ENCODE data around the gene CCL21.

The CCL21 gene

DNA sequence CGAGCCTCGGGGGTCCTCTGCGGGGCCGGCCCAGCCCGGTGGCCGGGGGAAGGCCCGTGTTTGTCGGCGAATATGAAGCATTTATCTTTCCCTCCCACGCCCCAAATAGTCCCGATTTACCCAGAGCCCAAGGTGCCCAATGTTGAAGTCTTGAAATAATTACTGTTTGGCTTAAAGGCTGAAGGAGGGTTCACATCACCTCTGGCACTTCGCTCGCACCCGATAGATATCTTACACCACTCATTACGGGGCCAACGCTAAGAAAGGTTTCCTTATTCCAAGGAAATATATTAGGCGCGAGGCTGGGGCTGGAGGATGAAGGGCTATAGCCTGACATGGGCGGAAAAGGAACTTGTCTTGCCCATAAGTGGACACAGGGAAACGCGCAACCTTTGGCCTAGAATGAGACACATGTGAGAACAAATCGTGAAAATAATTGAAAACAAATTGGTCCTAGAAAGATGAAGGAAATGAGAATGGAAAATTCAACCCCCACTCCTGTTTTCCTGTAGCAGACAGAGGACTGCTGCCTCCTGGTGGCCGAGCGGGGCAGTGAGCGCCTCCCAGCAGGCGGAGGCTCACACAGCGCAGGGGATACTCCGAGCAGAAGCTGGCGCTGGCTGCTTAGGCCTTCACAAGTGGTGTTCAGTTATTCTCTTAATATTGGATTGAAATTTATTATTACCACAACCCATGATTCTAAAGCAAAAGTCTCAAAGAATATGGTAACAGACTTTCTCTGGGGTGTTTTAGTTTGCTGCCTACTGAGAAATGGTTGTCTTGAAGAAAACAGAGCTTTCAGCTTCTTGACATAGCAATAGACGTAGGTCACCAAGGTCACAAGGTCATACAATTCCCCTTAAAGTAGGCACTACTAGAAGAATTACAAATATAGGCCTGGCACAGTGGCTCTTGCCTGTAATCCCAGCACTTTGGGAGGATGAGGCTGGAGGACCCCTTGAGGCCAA, 7.9 kb downstream of the CCL21 start:
- peak; percentile 84 to 85 for DNase-seq

DNA sequence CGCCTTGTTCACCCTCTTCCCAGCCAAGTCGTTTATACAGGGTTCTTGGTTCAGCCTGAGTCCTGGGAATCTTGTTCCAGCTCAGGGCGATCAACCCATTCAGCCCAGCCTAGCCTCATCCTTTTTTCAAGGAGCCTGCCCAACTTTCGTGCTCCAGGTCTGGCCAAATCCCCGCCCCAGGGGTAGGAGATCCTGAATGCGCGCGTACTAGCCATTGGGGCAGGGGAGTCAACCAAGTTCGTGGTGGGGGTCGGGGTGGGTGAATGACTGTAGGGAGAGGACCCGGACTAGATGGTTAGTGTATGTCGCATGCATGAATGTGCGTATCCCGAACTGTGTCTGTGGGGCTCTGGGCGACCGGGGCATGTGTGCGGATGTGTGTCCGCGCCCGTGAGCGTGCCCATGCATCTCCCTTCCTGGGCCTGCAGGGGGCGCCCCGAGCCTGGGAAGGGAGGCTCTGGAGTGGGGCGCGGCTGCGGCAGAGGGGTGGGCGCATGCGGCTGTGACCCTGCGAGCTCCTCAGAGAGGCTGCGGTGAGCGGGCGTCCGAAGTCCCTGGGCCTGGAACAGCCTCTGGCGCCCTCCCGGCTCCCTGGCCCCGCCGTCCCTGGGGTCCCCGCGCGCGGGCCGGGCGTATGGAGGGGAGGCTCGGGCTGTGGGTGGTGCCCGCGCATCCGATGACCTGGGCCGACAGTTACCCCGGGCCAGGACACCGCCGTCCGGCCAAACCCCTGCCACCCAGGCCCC, 8.7 kb downstream of the CCL21 start:
- peak; percentile 76 to 87 for DNase-seq

DNA sequence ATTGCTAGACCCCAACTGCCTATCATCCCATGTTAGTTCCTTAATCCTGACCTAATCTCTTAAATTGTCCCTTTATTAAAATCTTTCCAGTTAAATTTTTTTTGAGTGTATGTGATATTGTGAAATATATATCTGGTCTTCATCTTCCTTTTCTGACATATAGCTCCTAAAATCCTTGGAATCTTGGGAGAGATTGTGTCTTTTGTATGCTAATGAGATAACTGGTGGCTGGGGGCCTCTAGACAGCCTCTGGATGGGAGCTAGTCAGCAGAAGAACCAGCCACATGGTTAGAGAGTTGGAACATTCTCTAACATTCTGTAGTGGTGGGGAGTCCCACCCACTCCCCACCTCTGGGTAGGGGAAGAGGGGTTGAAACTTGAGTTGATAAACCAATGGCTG, 15.1 kb downstream of the CCL21 start:
- DNase-seq = no peak

DNA sequence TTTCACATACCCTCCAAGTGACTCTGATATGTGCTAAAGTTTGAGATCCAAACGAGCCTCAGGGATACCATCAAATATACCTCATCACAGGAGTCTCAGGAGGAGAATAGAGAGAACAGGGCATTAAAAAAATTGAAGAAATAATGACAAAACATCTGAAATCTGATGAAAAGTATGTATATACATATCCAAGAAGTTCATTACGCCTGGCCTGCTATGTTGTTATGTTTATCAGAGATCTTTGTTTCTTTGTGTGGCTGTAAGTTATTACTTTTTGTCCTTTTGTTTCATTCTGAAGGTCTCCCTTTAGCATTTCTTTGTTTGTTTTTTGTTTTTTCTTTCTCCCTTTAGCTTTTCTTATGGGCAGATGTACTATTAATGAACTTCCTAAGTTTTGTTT, 16.4 kb downstream of the CCL21 start:
- no peak for DNase-seq

DNA sequence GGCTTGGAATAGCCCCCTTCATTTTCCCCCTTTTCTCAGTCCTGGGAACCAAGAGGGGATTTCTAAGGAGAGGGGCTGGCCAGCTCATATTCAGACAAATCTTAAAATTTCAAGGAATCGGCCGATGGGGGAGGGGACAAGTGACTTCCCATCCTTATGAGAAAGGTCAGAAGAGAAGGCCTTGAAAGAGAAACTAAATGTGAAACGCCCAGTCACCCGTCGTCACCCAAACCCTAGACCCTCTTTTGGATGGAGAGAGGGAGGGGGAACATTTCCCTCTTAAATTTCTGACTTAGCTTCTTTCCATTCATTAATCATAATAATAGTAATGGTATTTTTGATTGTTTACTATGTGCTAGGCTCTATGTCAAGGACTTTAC, 18.0 kb downstream of the CCL21 start:
- DNase-seq = no peak

DNA sequence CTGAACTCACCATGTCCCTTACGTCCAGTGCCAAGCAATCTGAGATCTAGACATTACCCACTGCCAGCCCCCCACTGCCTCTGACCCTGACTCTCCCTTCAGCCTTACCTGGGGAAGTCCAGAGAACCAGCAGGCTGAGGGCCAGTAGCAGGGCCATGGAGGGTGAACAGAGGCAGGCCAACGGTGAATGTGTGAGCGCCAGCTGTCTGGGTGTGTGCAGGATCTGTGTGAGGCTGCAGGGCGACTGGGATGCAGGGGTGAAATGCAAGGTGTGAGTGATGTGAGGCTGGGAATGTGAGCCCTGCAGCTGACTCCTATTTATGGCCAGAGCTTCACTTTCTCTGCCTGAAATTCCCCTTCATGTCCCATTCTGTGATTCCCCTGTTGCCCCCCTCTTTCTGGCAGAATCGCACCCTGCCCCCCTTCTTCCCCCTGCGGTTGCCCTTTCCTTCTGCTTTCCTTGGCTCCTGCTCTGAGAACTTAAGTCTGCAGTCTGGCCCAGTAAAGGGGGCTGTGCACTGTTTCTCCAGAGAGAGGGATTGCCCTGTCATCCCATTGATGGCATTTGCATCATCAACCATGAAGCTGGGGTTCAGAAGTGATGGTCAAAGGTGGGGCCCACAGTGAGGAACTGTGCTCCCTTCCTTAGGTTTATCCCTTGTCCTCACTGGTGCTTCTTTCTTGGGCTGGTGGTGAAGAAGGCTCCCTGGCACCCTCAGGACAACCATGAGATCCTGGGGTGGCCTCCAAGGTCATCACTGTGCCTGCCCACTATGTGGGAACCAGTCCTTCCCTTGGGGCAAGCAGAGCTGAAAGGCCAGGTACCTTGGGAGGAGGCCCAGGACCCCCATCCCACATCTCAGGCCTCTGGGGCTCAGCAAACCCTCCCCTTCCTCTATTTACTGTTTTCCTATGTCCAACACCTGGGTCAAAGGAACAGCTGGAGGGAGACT, 18.7 kb downstream of the CCL21 start, which contains the start of gene CCL19:
Gene CCL19 (minus strand): TSS at position 294 of the 953 bp plus-strand sequence. CDS start 137 bp downstream, at position 157.
- no peak for DNase-seq

DNA sequence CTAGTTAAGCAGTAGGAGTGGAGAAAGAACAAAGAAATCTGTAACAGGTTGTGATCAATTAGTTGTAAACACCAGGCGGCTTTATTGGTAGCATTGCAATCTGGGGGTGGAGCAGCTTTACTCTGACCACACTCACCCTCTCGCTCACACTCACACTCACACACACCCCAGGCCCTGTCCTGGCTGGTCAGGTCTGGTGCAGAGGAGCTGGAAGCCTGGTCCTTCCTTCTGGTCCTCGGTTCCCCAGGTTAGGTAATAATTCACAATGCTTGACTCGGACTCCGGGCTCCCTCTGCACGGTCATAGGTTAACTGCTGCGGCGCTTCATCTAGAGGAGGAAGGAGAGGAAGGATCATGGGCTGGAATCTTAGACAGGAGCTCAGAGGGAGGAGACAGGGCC, 20.4 kb downstream of the CCL21 start:
- no peak for DNase-seq

DNA sequence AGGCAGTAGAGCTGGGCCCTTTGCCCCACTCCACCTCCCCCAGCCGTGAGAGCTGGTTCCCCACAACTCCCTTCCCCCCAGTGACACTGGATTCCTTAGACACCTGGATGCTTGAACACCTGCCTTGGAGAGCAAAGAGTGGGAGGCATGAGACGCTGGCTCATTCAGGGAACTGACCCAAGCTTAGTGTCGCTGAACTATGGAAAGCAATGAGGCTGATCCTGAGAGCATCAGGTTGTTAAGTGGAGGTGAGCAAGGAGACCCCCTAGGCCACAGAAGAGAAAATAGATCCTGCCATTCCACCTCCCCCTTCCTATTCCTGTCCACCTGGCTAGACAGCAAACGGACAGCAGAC, 20.8 kb downstream of the CCL21 start:
- no peak for DNase-seq

DNA sequence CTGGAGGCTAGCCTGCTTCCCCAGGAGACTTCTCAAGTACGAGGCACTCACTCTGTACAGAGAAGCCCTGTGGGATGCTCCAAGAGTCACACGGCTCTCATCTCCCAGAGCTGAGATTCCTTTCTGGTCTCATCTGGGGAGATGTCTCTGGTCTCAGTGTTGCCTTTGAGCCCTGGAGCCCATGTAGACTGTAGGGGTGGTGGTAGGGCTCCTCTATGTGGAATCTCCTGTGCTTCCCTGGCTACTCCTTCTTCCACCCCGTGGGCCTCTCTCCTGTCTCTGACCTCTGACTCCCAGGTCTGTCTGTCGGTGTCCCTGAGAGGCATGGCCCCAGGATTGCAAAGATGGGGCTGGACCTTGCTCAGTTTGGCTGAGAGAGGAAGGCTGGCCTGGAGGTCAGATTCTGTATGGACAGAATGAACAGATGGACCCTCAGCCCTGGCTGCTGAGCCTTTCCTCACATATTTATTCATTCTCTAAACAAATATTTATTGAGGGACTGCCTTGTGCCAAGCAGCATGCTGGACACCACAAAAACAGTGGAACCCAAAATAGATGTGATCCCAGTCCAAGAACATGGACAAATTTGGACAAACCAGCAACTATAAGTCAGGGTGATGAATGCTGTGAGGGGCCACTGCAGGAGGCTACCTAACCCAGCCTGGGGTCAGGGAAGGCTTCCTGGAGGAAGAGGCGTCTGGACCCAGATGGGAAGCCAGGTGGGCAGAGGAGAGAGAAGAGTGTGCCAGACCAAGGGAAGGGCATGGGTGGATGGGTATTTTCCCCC, 21.4 kb downstream of the CCL21 start:
- DNase-seq = no peak

DNA sequence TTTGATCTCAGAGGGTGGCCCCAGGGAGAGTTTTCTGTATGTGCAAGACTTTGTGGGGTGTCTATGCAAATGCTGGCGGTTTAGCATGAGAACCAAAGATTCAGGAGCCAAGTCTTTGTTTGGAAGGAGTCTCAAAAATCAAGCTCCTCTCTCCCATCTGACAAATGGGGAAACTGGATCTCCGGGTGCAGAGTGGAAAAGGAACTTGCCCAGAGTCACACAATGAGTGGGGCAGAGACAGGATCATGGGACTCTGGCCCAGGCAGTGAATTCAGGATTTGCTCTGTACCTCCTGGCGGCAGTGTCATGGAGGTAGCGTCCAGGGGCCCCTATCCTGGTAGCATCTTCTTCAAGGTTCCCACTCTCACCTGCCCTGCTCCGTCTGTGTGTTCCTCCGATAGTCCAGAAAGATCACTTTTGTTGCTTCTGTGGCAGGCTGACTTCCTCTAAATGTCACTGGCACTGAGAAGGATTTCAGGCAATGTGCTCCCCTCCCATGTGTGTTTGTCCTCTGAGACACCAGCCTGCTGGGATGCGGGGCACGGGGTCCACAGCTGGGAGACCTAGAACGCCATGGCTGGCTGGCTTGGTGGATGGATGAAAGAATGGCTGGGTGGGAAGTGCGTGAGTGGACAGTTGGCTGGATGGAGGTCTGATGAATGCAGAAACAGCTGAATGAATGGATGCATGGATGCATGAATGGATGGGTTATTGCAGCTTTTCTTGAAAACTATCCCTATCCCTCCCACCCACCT, 22.5 kb downstream of the CCL21 start:
- no peak for DNase-seq

DNA sequence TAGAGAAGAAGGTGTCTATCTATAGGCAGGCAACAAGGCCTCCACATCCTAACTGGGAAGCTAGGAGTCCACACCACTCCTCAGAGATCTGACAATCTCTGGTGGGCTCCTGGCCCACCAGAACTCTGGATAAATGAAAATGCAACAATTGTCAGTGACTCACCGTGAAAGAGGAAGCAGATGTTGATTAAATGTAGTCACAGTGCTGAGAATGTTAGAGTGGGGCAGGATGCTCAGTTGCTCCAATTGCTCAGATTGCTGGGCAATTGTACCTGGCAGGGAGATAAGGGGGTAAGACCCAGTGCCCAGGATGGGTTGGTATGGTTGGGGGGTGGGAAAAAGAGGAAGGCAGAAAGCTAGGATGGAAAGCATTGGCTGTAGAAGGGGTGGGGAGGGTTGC, 23.2 kb downstream of the CCL21 start:
- no peak for DNase-seq

DNA sequence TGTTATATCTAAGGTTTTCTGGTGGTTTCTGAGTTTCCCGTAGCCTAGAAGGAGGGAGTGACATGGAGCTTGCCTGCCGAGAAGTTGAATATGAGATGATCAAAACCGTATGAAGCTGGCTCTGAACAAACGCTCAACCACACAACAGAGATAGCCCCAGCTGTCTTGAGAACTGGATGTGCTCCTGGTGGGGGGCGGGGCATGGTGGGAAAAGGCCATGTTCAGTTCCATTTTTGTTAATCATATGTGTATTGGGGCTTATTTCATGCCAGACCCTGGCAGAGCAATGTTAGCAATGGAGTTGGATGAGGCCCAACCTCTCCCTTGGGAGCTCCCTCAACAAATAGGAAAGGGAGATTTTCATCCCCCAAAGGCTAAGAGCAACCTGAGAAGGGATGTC, 23.7 kb downstream of the CCL21 start:
- DNase-seq = no peak

DNA sequence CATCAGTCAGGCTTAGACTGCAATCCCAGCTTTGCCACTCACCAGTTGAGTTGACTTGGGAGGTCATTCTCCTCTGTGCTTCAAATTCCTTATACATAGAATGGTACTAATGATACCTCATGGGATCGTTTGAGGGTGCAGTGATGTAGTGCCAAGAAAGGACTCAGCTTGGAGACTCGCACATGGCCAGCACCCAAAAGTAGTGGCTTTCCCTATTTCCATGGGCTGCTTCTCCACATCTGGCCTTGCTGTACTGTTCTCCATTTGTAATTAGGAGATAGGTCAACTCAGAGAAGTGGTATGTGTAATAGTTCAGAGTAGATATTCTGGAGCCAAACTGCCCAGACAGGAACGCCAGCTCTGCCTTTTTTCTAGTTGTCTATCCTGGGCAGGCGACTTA, 24.3 kb downstream of the CCL21 start:
- no peak for DNase-seq

DNA sequence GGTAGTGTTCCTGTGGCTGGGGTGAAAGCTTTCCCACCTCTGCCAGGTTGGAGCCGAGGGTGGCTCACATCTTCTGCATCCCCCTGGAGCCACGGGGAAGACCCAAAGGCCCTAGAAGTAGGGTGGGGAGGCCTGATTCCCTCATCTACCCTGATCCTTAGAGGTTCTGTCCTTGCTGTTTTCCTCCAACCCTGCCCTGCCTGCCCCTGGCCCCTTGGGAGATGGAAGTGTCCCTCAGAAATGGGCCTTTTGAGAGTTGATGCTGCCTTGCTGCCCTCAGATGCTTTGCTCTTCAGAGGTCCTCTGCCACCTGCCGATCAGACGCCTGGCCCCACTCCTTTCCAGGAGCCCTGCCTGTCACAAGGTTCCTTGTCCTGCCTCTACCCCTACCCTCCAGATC, 25.1 kb downstream of the CCL21 start:
- no peak for DNase-seq

DNA sequence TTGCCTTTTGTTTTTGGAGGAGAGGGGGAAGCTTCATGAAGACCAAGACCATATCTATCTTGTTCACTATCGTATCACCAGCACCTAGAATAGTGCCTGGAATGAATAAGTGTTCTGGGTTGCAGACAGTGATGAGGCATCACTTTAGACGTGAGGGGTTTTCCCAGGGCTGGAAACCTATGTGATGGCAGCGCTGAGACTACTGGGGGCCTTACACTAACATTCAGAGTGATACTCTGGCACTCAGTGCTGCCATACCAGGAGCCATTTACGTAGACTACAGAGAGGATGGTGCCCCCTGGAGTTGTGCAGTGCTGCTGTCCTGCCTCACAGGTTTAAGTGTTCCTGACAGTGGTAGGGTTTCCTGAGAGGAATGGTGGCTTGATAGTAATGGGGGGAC, 25.8 kb downstream of the CCL21 start:
- no peak for DNase-seq

DNA sequence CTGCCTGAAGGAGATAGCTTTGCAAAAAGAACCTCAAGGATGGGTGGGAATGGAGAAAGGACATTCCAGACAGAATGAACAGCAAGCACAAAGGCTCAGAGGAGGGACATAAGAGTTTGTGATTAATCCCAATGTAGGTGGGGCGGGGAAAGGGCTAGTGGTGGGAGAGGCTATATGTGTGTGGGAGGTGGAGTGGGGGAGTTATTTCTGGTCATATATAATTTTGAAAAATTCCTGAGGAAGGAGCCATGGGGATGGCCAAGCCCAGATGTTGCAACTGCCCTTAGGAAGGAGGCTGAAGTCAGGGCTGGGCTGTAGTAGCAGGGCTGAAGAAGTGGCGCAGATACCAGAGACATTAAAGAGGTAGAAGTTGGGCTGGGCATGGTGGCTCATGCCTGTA, 34.1 kb downstream of the CCL21 start:
- DNase-seq = no peak

DNA sequence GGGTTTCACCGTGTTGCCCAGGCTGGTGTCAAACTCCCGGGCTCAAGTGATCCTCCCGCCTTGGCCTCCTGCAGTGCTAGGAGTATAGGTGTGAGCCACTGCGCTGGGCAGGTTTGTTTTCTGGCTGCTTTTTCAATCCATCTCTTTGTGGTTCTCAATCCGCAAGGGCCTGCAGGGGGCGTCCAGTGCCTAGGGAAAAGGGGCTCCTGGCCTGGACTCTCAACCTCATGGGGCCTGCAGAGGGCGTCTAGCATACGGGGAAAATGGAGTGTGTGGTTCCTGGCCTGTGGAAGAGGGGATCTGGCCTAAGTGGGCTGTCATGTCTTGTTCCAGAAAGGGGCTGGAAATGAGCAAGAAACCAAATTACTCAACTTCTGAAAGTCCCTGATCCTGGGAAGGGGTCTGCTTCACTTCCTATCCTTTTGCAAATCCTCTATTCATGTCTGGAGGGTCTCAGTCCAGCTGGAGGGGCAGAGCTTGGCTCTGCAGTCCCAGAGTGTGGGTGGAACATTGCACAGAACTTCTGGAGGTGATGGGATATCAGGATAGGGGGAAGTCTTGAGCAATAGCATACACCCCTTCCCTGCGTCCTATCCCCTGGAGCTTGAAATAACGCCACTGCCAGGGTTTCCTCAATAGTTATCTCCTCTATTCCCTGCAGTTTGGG, 34.8 kb downstream of the CCL21 start:
- DNase-seq = peak; percentile 47 to 50

DNA sequence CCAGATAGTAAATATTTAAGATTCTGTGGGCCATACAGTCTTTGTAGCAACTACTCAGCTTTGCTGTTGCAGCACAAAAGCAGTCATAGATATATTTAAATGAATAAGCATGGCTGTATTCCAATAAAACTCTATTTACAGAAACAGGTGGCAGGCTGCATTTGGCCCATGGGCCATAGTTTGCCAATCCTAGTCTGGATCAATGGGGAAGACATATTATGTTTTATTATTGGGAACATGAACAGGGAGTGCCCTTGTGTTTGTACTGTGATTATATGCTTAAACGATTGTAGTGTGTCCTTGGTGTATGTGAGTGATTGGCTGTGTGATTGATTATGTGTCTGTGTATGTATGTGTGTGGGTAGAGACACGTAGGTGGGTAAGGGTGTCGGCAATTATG, 35.5 kb downstream of the CCL21 start:
- DNase-seq = no peak

DNA sequence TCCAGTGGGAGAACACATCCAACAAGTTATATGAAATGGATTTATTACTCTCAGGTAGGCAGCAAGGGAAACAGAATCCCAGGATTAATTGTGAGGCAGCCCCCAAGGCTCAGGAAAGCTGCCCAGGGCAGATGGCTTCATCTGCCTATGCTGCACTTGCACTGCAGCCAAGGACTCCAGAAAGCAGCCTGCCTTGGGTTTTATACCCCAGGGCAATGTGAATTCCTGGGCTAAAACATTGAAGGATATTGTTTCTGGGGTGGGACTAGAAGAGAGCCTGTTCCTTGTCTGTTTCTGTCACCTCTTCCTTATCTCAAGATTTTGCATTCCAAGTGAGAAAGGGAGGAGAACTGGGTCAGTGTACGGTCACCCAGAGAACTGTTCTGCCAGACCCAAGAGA, 38.6 kb downstream of the CCL21 start:
- no peak for DNase-seq

DNA sequence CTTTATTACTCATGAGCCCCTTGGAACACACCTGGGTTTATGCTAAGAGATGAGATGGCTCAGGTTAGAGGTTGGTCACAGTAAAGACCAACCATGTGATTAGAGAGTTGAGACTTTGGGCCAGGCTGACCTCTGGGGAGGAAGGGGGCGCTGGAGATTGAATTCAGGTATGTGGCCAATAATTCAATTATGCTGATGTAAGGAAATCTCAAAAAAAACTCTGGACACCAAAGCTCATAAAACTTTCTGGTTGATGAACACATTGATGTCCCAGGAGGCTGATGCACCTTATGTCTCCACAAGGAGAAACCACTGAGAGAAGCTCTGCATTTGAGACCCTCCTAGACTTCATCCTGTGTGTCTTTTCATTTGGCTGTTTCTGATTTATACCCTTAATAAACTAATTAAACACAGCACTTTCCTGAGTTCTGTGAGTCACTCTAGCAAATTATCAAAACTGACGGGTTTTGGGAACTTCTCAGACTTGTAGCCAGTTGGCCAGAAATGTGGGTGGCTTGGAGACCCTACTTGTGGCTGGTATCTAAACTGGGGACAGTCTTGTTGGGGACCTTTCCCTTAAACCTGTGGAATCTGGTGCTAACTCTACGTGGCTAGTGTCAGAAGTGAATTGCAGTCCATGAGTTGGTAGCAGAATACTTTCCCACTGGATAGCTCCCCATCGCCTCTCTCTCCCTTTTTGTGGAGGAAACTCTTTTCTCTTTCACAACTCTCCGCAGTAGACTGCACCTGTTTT, 40.0 kb downstream of the CCL21 start:
- DNase-seq = no peak

Measured in stimulated activated CD4-positive, alpha-beta T cell treated with anti-CD3 and anti-CD28 coated beads, Interleukin-2, amount 100 ng/mL, for 48 hours (primary cell).